HL-60 (cell line): ENCODE results near the gene CABP1.

Experiments
- DNase-seq, 2 experiments: peaks; one replicate each; pipeline ENCODE4 v3.0.0-alpha.2; 2010 to 2020; ENCODE audit warnings: low read depth in 1 of 2, low spot score in 1 of 2
- H3K27ac ChIP-seq: fragments of 250-450 bp; sonication (Bioruptor Pico); replicated peaks from 2 replicates; pipeline ENCODE4 v1.5.1; 2020; ENCODE audit warnings: mild to moderate bottlenecking, moderate library complexity
- H3K27me3 ChIP-seq: fragments of 250-450 bp; sonication (Bioruptor Pico); 2 replicates; pipeline ENCODE4 v1.5.1; 2021; ENCODE audit warnings: mild to moderate bottlenecking, moderate library complexity; ENCODE audit not compliant: insufficient read depth, poor library complexity, severe bottlenecking
- H3K4me3 ChIP-seq: replicated peaks from 2 replicates; pipeline ENCODE4 v1.5.1; 2011; ENCODE audit warnings: mild to moderate bottlenecking, control low read depth, low read length; ENCODE audit not compliant: insufficient read depth
- CTCF ChIP-seq: IDR thresholded peaks from one replicate; pipeline ENCODE4 v1.5.1; 2011; ENCODE audit warnings: low read length, control low read depth, inconsistent platforms; ENCODE audit not compliant: insufficient read depth
- GABPA ChIP-seq: IDR thresholded peaks from 2 replicates; pipeline ENCODE4 v1.6.1; 2012; ENCODE audit warnings: low read depth
- POLR2AphosphoS5 ChIP-seq: IDR thresholded peaks from 2 replicates; pipeline ENCODE4 v1.6.1; 2012; ENCODE audit warnings: low read depth
- SPI1 ChIP-seq: IDR thresholded peaks from 2 replicates; pipeline ENCODE4 v1.6.1; 2012; ENCODE audit warnings: low read depth, mild to moderate bottlenecking, borderline replicate concordance
- TF ChIP-seq, protein P1 (sequence below): IDR thresholded peaks from 2 replicates; pipeline ENCODE4 v1.6.1; 2012; ENCODE audit warnings: low read depth; ENCODE audit not compliant: insufficient replicate concordance

CABP1 gene

GRCh38 chr12:120618954-120619615 lies 21.3 kb upstream of the CABP1 start:
- TF ChIP-seq SPI1 = no peak
- TF ChIP-seq, protein P1, sequence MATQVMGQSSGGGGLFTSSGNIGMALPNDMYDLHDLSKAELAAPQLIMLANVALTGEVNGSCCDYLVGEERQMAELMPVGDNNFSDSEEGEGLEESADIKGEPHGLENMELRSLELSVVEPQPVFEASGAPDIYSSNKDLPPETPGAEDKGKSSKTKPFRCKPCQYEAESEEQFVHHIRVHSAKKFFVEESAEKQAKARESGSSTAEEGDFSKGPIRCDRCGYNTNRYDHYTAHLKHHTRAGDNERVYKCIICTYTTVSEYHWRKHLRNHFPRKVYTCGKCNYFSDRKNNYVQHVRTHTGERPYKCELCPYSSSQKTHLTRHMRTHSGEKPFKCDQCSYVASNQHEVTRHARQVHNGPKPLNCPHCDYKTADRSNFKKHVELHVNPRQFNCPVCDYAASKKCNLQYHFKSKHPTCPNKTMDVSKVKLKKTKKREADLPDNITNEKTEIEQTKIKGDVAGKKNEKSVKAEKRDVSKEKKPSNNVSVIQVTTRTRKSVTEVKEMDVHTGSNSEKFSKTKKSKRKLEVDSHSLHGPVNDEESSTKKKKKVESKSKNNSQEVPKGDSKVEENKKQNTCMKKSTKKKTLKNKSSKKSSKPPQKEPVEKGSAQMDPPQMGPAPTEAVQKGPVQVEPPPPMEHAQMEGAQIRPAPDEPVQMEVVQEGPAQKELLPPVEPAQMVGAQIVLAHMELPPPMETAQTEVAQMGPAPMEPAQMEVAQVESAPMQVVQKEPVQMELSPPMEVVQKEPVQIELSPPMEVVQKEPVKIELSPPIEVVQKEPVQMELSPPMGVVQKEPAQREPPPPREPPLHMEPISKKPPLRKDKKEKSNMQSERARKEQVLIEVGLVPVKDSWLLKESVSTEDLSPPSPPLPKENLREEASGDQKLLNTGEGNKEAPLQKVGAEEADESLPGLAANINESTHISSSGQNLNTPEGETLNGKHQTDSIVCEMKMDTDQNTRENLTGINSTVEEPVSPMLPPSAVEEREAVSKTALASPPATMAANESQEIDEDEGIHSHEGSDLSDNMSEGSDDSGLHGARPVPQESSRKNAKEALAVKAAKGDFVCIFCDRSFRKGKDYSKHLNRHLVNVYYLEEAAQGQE = no peak
- TF ChIP-seq POLR2AphosphoS5 = no peak
- TF ChIP-seq GABPA = no peak
- no peak for TF ChIP-seq CTCF
- Histone ChIP-seq H3K4me3 (no peak overlapping the region), H3K27me3 (peaks cover 2% of the 10 kb centered on the region), H3K27ac (no peak overlapping the region)
- no peak for DNase-seq

DNA sequence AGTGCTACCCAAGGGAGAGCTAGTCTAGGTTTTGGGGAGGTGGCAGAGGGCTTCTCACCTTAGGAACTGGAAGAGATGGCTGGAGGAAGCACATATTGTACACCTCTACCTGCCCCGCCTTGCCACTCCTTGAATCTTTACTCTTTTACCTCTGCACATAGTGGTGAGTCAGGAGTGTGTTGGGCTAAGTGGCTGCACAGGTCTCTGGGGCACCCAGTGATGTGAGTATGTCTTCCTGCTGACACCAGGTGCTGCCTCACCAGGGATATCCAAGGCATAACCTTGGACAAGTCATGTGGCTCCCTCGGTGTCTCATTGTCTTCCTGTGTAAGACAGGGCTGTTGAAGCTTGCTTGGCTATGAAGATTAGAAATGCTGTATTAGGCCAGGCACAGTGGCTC lies 19.8 kb upstream of the CABP1 start:
- H3K27ac ChIP-seq = no peak overlapping the region
- no peak for DNase-seq
- no peak overlapping the region for H3K4me3 ChIP-seq
- TF ChIP-seq CTCF = no peak
- TF ChIP-seq GABPA = no peak
- TF ChIP-seq POLR2AphosphoS5 = no peak
- TF ChIP-seq, protein P1 = no peak
- TF ChIP-seq SPI1 = no peak
- H3K27me3 ChIP-seq = peaks cover 2% of the 10 kb centered on the region

DNA sequence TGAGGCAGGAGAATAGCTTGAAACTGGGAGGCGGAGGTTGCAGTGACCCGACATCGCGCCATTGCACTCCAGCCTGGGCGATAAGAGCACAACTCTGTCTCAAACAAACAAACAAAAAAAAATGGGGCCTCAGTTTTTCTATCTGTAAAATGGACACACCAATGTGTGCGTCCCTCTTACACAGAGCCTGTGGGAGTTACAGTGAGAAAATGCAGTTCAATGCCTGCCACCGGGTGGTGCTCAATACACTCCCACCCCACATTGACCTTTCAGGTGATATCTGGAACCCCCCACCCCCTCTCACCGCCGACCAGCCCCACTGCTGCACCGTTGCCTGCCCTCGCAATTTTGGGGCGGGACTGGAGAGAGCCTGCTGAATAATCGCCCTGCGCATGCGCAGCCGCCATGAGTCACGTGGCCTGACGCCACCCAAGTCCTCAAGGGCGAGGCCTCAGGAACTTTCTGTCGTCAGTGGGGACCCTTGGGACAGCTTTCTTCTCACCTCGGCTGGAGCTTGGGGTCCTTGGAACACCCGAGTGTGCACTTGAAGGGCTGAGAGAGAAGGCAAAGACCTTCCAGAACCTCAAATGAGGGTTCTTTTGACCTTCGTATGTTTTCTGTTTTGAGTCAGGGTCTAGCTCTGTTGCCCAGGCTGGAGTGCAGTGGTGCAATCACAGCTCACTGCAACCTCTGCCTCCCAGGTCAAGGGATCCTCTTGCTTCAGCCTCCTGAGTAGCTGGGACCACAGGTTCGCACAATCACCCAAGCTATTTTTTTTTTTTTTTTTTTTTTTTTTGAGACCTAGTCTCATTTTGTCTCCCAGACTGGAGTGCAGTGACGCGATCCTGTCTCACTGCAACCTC lies 14.6 kb upstream of the CABP1 start:
- TF ChIP-seq CTCF (peak; percentile 19), POLR2AphosphoS5 (no peak)
- no peak overlapping the region for H3K4me3 ChIP-seq

More for the DNA sequence above, 14.6 kb upstream of the CABP1 start:
- Histone ChIP-seq H3K27me3 (no peaks in the 10 kb centered on the region), H3K27ac (no peak overlapping the region)
- DNase-seq = no peak
